Jurkat, Clone E6-1 (cell line): ENCODE measurements around the gene DNMT3A.

Experiments used
- DNase-seq: peaks from one replicate; pipeline ENCODE4 v3.0.0-alpha.2; 2011; ENCODE audit warnings: low read depth, low spot score
- H3K4me3 ChIP-seq: 2 replicates; pipeline ENCODE4 v1.5.1; 2011; ENCODE audit warnings: mild to moderate bottlenecking, low read length, control low read depth, moderate library complexity

The DNMT3A gene

GRCh38 chr2:25374411-25374810 is 32.7 kb upstream of the DNMT3A start:
- DNase-seq: no peak
- H3K4me3 ChIP-seq: no peak overlapping the region

GRCh38 chr2:25373269-25373981 is 31.7 kb upstream of the DNMT3A start:
- DNase-seq: no peak
- H3K4me3 ChIP-seq: no peak overlapping the region

GRCh38 chr2:25372405-25373268 is 30.9 kb upstream of the DNMT3A start:
- no peak overlapping the region for H3K4me3 ChIP-seq
- no peak for DNase-seq

DNA sequence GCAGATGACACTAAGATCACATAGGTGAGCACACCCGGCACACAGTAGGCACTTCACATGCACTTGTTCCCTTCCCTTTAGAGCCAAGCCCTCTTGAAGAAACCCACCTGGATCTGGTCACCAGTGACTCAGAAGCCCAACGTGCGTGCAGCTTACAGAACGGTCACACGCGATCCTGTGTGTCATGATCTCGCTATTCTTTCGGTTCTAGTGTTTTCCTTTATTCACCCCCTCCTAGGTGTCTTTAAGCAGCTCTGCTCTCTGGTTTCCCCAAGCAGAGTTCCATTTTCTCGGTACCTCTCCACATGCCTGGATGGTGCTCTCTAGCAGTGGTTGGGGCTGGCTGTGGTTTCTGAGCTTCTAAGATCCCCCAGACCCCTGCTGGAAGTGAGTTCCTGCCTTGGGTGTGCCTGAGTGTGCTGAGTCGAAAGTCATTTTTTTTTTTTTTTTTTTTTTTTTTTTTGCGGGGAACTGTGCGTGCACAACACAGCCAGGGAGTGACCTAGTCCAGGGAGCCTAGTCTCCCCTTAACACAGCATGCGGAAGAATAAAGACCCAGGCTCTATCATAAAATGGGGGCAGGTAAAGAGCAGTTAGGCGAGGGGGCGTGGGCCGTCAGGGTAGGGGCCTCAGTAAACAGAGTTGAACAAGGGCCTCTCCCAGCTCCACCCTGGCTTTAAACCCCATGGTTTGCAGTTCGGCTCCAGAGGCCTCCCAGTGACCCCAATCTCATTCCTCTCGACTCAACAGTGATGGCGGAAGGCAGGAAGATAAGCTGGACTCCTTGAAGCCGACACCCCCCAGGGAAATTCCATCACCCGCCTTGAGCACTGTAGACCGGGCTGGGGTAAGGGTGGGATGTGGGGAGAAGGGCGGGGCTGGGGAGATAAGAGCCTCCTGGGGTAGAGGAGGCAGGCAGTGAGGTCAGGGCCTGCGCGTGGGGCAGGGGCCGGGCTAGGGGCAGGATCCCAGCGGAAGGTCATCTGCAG is 29.8 kb upstream of the DNMT3A start:
- no peak overlapping the region for H3K4me3 ChIP-seq
- no peak for DNase-seq

- no peak overlapping the region for H3K4me3 ChIP-seq
- no peak for DNase-seq
Measured at GRCh38 chr2:25369876-25370275, 28.2 kb upstream of the DNMT3A start.

DNA sequence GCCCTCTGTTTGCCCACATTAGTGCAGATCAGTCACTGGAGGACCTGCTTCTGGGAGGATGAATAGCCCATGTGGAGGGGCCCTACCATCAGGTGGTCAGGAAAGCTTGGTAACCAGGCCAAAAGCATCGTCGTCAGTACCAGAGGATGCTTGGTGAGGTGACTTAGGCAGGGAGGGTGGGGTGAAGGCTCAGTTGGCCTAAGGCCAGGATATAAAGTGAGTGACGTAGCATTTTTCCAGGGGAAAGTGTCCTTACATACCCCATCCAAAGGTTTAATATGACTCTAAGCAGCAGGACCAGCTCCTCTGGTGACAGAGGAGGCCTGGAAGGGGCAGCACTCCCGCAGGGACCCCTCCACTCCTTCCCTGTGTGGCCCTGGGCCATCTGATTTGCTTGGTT is 27.7 kb upstream of the DNMT3A start:
- DNase-seq: no peak
- H3K4me3 ChIP-seq: no peak overlapping the region

DNA sequence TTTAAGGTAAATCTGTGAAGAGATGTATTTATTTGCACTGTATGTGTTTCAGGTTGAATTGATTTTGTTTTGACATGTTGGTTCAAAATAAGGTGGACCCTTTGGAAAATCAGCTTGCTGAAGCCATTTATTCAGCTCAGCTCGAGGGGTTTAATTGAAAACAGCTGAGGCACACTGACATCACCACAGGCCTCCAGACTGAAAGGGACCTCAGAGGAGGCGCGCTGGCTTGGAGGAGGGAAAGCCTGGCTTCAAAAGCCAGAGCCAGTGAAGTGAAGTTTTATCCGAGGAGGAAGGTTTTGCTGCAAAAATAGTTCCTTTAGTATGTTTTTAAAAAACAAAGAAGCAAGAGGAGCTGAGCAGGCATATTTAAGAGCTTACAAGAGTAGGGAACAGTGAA is 26.9 kb upstream of the DNMT3A start:
- no peak overlapping the region for H3K4me3 ChIP-seq
- no peak for DNase-seq

GRCh38 chr2:25367296-25367695 is 25.6 kb upstream of the DNMT3A start:
- H3K4me3 ChIP-seq: no peak overlapping the region
- no peak for DNase-seq

GRCh38 chr2:25366629-25367028 is 24.9 kb upstream of the DNMT3A start:
- no peak overlapping the region for H3K4me3 ChIP-seq
- no peak for DNase-seq

DNA sequence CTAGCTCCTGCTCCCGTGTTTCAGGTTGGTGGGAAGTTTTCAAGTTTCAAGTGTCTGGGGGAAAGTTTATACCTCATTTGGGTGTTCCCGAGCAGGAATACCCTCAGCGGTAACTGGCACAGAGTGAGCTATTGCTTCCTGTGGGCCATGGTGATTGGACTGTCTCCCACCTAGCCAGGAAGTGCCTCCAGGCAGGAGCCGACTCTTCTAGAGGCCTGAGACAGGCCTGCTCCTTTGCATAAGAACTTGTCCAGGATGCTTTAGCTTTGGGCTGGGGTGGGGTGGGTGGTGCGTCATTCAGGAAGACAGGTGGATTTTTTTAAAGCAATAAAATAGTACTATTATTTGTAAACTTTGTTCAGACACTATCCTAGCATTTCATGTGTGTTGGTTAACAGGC is 23.5 kb upstream of the DNMT3A start:
- no peak for DNase-seq
- H3K4me3 ChIP-seq: no peak overlapping the region

- no peak overlapping the region for H3K4me3 ChIP-seq
- DNase-seq: no peak
Measured at GRCh38 chr2:25363733-25364132, 22.0 kb upstream of the DNMT3A start.

GRCh38 chr2:25362434-25363145 is 20.9 kb upstream of the DNMT3A start:
- DNase-seq: no peak
- peak overlapping the region; percentile 52 for H3K4me3 ChIP-seq

DNA sequence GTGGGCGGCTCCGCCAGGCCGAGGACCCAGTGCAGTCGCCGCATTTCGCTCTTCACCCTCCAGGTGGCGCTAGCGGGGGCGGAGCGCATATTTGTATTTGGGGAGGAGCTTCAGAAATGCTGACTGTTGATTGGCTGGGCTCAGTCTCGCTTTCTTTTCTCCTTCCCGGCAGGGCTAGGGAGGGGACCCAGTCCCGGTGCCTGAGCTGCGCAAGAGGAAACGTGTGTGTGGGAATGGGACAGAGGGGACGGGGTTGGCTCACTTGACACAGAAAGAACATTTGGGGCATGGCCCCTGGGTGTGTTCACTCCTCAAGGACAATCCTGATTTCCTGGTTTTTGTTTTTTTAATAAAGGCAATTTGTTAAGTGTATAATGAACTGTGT is 20.3 kb upstream of the DNMT3A start:
- DNase-seq: peak; percentile 90
- peak overlapping the region; percentile 52 for H3K4me3 ChIP-seq

DNA sequence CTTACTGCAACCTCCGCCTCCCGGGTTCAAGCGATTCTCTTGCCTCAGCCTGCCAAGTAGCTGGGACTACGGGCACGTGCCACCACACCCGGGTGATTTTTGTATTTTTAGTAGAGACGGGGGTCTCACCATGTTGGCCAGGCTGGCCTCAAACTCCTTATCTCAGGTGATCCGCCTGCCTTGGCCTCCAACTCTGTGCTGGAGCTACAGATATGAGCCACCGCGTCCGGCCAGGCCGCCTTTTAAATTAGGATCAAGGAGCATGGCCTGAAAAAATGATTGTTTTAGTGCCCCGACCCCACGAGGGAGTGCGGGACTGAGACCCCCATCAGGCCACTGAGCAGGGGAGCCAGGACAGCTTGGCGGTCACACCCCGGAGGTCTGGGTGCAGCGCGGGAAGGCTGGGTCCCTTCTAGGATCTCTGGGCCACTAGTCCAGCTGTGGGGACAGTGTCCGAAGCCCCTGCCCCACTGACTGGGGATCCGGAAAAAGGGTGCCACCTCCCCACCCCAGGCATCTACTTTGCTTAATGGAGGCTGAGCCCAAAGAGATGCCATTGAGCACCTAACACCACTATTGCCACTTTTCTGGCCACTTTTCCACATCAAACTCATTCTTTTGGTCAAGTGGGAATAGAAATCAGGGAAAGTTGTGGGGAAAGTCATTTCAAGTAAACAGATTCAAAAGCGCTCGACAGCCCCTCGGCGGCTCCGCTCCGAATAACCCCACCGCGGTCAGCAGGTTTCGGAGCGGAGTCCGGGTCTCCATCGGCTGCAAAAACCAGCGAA is 19.7 kb upstream of the DNMT3A start:
- H3K4me3 ChIP-seq: peak overlapping the region; percentile 39
- DNase-seq: no peak

GRCh38 chr2:25358836-25359235 is 17.1 kb upstream of the DNMT3A start:
- no peak for DNase-seq
- no peak overlapping the region for H3K4me3 ChIP-seq

GRCh38 chr2:25358249-25358815 is 16.6 kb upstream of the DNMT3A start:
- H3K4me3 ChIP-seq: no peak overlapping the region
- DNase-seq: no peak

- no peak for DNase-seq
- H3K4me3 ChIP-seq: no peak overlapping the region
Measured at GRCh38 chr2:25356088-25356487, 14.4 kb upstream of the DNMT3A start.

- H3K4me3 ChIP-seq: no peak overlapping the region
- no peak for DNase-seq
Measured at GRCh38 chr2:25355270-25355669, 13.5 kb upstream of the DNMT3A start.
